BJ (cell line): ENCODE results near the gene PRKAR1A. TPM values are rescaled to one million over a fixed set of nuclear protein-coding genes. Genes with fewer than 3 reads are reported as not detected.
"Not testable (repeated sequence)": the region's sequence is repeated elsewhere in the genome, so short reads cannot be mapped to it uniquely, and the experiment has no call there.

Source experiments
- CTCF ChIA-PET: fragments of 350-600 bp; formaldehyde crosslinking; extraction: SDS; loops from one replicate; lab custom pipeline; 2021; ENCODE audit warnings: antibody characterized with exemption, inconsistent platforms; lab: Yijun Ruan, JAX
- POLR2A ChIA-PET: fragments of 300-600 bp; sonication (Branson Sonifier 250); formaldehyde crosslinking; extraction: SDS; loops from one replicate; lab custom pipeline; 2021; ENCODE audit warnings: antibody characterized with exemption; lab: Charles Lee
- DNase-seq: peaks from one replicate; pipeline ENCODE4 v3.0.0-alpha.2; 2011; ENCODE audit warnings: low read depth
- H3K27me3 ChIP-seq: 2 replicates; pipeline ENCODE4 v1.6.0; 2011; ENCODE audit warnings: low read length; ENCODE audit not compliant: control insufficient read depth, insufficient read depth
- H3K36me3 ChIP-seq: 2 replicates; pipeline ENCODE4 v1.5.1; 2011; ENCODE audit warnings: low read length; ENCODE audit not compliant: control insufficient read depth, insufficient read depth
- H3K4me3 ChIP-seq: 2 replicates; pipeline ENCODE4 v1.5.1; 2011; ENCODE audit warnings: low read depth, mild to moderate bottlenecking, control low read depth, low read length
- polyA plus RNA-seq: library from polyadenylated mRNA; depleted of rRNA; stranded (reverse); fragments of >200 nt; gene quantifications from 2 replicates; pipeline ENCODE4 v1.2.3, GENCODE V29; 2011
- TF ChIP-seq, protein P1 (sequence below): IDR thresholded peaks from 2 replicates; pipeline ENCODE4 v1.5.1; 2011; ENCODE audit warnings: low read depth, mild to moderate bottlenecking, control low read depth, inconsistent platforms, low read length, moderate library complexity; ENCODE audit not compliant: insufficient read depth

Gene PRKAR1A
- polyA plus RNA-seq, 1 experiment: 228 TPM

GRCh38 chr17:68480885-68481284 lies 31.3 kb upstream of the PRKAR1A start:
- ChIA-PET CTCF (interaction anchor here (0.5 to 3.3 kb wide), 2 partner anchors 15 to 16 kb away, joined by 4 to 13 read pairs; no protein-coding TSS in a partner anchor), POLR2A (no interaction called here)
- H3K27me3 ChIP-seq: peaks cover 10% of the 10 kb centered on the region
- DNase-seq: no peak
- no peak overlapping the region for H3K4me3 ChIP-seq
- TF ChIP-seq, protein P1, sequence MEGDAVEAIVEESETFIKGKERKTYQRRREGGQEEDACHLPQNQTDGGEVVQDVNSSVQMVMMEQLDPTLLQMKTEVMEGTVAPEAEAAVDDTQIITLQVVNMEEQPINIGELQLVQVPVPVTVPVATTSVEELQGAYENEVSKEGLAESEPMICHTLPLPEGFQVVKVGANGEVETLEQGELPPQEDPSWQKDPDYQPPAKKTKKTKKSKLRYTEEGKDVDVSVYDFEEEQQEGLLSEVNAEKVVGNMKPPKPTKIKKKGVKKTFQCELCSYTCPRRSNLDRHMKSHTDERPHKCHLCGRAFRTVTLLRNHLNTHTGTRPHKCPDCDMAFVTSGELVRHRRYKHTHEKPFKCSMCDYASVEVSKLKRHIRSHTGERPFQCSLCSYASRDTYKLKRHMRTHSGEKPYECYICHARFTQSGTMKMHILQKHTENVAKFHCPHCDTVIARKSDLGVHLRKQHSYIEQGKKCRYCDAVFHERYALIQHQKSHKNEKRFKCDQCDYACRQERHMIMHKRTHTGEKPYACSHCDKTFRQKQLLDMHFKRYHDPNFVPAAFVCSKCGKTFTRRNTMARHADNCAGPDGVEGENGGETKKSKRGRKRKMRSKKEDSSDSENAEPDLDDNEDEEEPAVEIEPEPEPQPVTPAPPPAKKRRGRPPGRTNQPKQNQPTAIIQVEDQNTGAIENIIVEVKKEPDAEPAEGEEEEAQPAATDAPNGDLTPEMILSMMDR: no peak
- no peaks in the 10 kb centered on the region for H3K36me3 ChIP-seq

- ChIA-PET POLR2A (no interaction called here), CTCF (interaction anchor here (1.3 to 3.3 kb wide), 3 partner anchors 11 to 19 kb away, joined by 3 to 13 read pairs (median 5); no protein-coding TSS in a partner anchor)
- TF ChIP-seq, protein P1: no peak
- peaks cover 10% of the 10 kb centered on the region for H3K27me3 ChIP-seq
- H3K36me3 ChIP-seq: no peaks in the 10 kb centered on the region
- no peak for DNase-seq
- no peak overlapping the region for H3K4me3 ChIP-seq
Observed at GRCh38 chr17:68482576-68483041, 29.6 kb upstream of the PRKAR1A start.

GRCh38 chr17:68484458-68484857 lies 27.8 kb upstream of the PRKAR1A start:
- DNase-seq: no peak
- no peaks in the 10 kb centered on the region for H3K36me3 ChIP-seq
- no peak overlapping the region for H3K4me3 ChIP-seq
- peaks cover 10% of the 10 kb centered on the region for H3K27me3 ChIP-seq
- TF ChIP-seq, protein P1: no peak
- ChIA-PET POLR2A (no interaction called here), CTCF (interaction anchor here (1.2 kb wide), 1 partner anchor 17 kb away, joined by 3 read pairs; no protein-coding TSS in a partner anchor)

GRCh38 chr17:68489919-68490318 lies 22.3 kb upstream of the PRKAR1A start:
- Histone ChIP-seq H3K27me3 (peaks cover 2% of the 10 kb centered on the region; the same call in 1 of the 2 replicates), H3K4me3 (no peak overlapping the region), H3K36me3 (no peaks in the 10 kb centered on the region)
- ChIA-PET POLR2A (no interaction called here), CTCF (no interaction called here)
- no peak for DNase-seq
- TF ChIP-seq, protein P1: no peak

GRCh38 chr17:68491381-68492231 lies 20.6 kb upstream of the PRKAR1A start:
- ChIA-PET POLR2A (no interaction called here), CTCF (no interaction called here)
- DNase-seq: no peak
- Histone ChIP-seq H3K4me3 (no peak overlapping the region), H3K27me3 (no peaks in the 10 kb centered on the region; the same call in 1 of the 2 replicates), H3K36me3 (no peaks in the 10 kb centered on the region)
- TF ChIP-seq, protein P1: no peak

DNA sequence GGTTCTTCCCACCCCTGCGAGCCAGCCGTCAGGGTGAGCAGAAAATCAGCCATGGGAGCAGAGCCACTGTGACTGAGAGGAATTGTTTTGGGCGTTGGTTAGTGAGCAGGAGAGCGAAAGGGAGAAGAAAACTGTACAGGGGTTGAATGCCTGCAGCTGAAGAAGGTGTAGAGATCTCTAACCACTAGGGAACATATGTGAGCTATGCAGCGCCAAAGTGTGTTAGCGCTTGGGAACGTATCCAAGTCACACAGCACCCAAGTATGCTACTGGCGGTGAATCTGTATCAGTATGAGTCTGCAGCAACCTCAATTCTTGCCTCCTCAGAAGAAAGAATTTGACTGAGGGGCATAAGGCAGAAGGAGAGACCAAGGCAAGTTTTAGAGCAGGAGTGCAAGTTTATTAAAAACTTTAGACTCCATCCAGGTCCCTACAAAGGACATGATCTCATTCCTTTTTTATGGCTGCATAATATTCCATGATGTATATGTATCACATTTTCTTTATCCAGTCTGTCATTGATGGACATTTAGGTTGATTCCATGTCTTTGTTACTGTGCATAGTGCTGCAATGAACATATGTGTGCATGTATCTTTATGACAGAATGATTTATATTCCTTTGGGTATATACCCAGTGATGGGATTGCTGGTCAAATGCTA lies 19.7 kb upstream of the PRKAR1A start:
- POLR2A ChIA-PET, CTCF ChIA-PET, H3K36me3 ChIP-seq, H3K27me3 ChIP-seq, DNase-seq, H3K4me3 ChIP-seq: not testable (repeated sequence)
